Lower lobe of right lung (tissue), 2 donors: ENCODE measurements around the gene FAM53B. TPM values are rescaled to one million over a fixed set of nuclear protein-coding genes. Genes with fewer than 3 reads are reported as not detected.

Experiments used
- ATAC-seq, 2 donors: fragments of 200-7000 bp; cut with Tn5 transposase; one replicate each; pipeline ENCODE4 v1.9.1; 2020 to 2022; ENCODE audit warnings: mild to moderate bottlenecking in 2 of 2, moderate library complexity in 2 of 2
- DNase-seq: peaks from one replicate; pipeline ENCODE4 v3.0.0-alpha.2; 2020
- H3K27ac ChIP-seq: fragments of 200-600 bp; one replicate; pipeline ENCODE4 v1.8.0; 2022
- H3K27me3 ChIP-seq: fragments of 200-600 bp; one replicate; pipeline ENCODE4 v1.8.0; 2022; ENCODE audit warnings: low read depth
- H3K36me3 ChIP-seq: fragments of 200-600 bp; one replicate; pipeline ENCODE4 v1.8.0; 2022; ENCODE audit warnings: mild to moderate bottlenecking
- H3K4me1 ChIP-seq: fragments of 200-600 bp; one replicate; pipeline ENCODE4 v1.8.0; 2022
- H3K4me3 ChIP-seq: fragments of 200-600 bp; one replicate; pipeline ENCODE4 v1.8.0; 2022; ENCODE audit warnings: mild to moderate bottlenecking
- H3K9me3 ChIP-seq: fragments of 200-600 bp; one replicate; pipeline ENCODE4 v1.8.0; 2022
- intact Hi-C: fragments of 100-400 bp; cut with DNase I; formaldehyde crosslinking; loops from one replicate; pipeline ENCODE4 v1.11.0; 2022
- total RNA-seq: library from RNA; stranded (reverse); fragmentation: NEBNext Ultra II Directional; extraction: Animal tissue kit (Norgen Biotek cat#: 25700); gene quantifications from one replicate; pipeline ENCODE4 v1.2.1, GENCODE V29; 2021
- TF ChIP-seq, protein P1 (sequence below): fragments of 200-600 bp; IDR thresholded peaks from one replicate; pipeline ENCODE4 v1.8.0; 2022; ENCODE audit warnings: antibody characterized with exemption, mild to moderate bottlenecking
- donor health status: DM: no; HTN: yes; CAD: no; lungs with severe emphysema.

Gene FAM53B
- total RNA-seq, 1 donor from 2014 or later = 40.7 TPM

DNA sequence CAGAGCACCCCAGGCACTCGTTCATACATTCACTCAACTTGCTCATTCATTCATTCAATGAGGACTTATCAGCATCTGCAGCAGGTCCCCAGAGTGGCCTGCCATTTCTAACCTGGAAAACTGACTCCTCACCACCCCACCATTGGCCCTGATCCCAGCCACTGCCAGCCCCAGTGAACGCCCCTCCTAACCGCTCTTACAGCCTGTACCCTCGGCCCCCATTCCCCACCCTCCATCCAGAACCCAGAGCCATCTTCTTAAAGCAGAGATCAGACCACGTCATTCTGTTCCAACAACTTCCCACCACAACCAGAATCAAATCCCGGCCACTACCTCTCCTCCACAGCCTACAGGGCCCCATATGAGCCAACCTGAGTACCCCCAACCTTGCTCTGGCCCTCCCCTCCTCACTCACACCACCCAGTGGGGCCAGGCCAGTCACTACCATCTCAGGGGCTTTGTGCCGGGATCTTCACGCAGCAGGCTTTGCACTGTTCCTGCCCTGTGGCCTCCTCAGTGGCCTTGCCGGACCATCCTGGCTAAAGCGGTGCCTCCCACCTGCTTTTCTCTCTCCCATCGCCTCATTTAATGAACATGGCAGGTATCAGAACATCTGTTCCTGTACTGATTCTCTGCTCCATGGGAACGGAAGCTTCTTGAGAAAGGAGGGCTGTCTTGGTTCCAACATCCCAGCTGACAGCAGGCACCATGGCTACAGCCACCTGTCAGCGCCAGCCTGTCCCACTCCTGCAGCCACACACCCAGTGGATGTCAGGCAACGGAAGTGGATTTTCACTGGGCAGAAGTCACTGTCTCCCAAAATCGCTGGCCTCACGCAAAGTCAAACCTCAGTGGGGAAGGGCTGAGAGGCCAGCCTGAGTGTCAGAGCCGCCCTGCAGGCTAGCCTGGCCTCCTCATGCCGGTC is 45.4 kb downstream of the FAM53B start:
- TF ChIP-seq, protein P1, sequence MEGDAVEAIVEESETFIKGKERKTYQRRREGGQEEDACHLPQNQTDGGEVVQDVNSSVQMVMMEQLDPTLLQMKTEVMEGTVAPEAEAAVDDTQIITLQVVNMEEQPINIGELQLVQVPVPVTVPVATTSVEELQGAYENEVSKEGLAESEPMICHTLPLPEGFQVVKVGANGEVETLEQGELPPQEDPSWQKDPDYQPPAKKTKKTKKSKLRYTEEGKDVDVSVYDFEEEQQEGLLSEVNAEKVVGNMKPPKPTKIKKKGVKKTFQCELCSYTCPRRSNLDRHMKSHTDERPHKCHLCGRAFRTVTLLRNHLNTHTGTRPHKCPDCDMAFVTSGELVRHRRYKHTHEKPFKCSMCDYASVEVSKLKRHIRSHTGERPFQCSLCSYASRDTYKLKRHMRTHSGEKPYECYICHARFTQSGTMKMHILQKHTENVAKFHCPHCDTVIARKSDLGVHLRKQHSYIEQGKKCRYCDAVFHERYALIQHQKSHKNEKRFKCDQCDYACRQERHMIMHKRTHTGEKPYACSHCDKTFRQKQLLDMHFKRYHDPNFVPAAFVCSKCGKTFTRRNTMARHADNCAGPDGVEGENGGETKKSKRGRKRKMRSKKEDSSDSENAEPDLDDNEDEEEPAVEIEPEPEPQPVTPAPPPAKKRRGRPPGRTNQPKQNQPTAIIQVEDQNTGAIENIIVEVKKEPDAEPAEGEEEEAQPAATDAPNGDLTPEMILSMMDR = no peak
- Histone ChIP-seq H3K9me3 (no peaks in the 10 kb centered on the region), H3K27ac (no peak overlapping the region), H3K4me3 (no peak overlapping the region), H3K36me3 (peaks cover 40% of the 10 kb centered on the region), H3K27me3 (no peaks in the 10 kb centered on the region), H3K4me1 (peaks cover 78% of the 10 kb centered on the region)
- DNase-seq = no peak
- no peak for ATAC-seq
- intact Hi-C loops = no loop called here

DNA sequence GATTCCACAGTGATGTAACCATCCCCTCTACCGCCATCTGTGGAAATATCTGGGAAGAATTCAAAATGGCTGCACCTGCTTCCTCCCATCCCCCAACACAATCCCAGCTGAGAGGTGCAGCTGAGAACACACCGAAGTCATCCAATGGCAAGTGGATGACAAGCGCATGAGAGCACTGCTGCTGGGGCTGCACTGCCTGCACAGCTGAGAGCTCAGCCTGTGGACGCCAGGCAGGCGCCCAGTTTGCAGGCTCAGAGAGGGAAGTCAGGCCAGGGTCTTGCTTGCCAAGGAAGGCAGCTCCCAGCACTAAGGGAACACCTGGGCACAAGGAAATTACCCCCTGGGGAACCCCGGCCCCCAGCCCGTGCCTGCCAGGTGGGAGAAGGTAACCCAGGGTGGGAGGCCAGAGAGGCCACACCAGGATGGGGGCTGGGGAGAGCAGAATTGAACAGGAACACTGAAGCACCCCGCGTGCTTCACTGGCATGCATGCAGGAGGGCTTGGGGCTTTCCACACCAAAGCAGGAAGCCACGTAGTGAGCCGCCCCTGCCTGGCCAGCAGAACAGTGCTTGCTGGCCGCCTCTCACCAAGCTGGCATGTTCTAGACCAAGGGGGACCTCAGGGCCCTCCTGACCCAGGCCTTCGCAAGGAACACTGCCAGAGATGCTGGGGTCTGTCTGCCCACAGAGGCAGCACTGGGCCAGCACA is 46.2 kb downstream of the FAM53B start:
- no peak for DNase-seq
- no peak for ATAC-seq
- Histone ChIP-seq H3K4me3 (no peak overlapping the region), H3K27ac (peak overlapping the region; percentile 46), H3K4me1 (peaks cover 75% of the 10 kb centered on the region), H3K36me3 (peaks cover 38% of the 10 kb centered on the region), H3K9me3 (no peaks in the 10 kb centered on the region), H3K27me3 (no peaks in the 10 kb centered on the region)
- intact Hi-C loops = no loop called here
- TF ChIP-seq, protein P1 = no peak

DNA sequence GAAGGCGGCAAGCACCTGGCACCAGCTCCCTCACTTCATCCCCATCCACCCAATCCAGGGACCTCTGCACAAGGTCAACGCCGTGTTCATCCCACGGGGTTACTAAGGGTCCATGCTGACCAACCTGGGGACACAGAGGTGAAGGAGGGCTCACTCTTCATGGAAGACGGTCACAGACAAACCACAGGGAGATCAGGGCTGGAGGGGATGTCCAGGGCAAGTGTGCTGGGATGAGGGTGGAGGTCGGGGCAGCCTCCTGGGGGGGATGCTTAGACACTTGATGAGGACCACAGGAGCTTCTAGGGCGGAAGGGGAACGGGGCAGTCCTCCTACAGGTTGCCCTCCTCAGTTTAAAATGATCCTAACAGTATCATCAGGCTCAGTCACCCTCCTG is 46.7 kb downstream of the FAM53B start:
- Histone ChIP-seq H3K9me3 (no peaks in the 10 kb centered on the region), H3K27ac (peak overlapping the region; percentile 64), H3K36me3 (peaks cover 33% of the 10 kb centered on the region), H3K4me1 (peaks cover 70% of the 10 kb centered on the region), H3K4me3 (no peak overlapping the region), H3K27me3 (no peaks in the 10 kb centered on the region)
- DNase-seq (no peak), ATAC-seq (no peak)
- intact Hi-C loops = no loop called here
- TF ChIP-seq, protein P1 = no peak

DNA sequence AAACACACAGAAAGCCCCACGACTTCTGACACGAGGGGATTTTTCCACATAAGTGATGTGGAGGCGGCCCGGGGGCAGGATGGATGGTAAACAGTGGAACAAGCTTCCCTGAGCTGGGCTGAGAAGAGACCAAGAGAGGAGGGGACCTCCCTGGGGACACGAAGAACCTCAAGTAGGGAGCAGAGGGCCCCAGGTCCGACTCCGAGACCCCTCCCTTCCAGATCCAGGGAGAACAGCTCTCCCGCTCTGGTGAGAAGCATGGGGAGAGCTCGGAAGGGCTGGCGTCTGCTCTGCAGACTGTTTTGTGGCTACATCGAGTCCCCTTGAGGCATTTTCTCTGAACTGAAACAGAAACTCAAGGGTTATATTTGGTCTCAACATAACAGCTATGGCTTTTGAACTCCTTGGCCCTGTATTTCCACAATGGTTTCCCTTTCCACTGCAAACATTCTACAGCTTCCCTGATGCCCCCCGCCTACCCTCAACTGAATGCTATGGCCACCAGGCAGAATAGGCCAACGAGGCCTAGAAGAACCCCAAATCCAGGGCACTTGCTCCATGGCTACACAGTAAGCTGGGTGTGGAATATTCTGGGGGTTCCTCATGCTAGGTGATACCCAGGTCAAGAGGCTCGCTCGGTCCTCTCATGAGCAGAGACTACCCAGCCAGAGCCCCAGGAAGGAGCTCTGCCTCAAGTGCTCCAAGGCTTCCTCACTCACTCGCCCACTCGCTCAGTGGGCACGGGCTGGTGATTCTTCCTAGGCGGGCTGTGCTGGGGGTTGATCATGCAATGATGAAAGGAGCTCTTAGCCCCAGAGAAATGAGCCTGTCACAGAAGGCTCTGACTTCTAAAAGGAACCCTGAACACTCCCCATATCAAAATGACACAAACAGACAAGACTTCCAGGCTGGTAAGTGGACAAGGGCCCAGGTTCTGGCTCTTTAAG is 47.5 kb downstream of the FAM53B start:
- intact Hi-C loops = no loop called here
- peaks cover 35% of the 10 kb centered on the region for H3K36me3 ChIP-seq
- peak overlapping the region; percentile 64 for H3K27ac ChIP-seq
- H3K4me1 ChIP-seq = peaks cover 66% of the 10 kb centered on the region
- no peak overlapping the region for H3K4me3 ChIP-seq
- ATAC-seq (no peak), DNase-seq (no peak)
- H3K27me3 ChIP-seq = no peaks in the 10 kb centered on the region
- TF ChIP-seq, protein P1 = no peak
- no peaks in the 10 kb centered on the region for H3K9me3 ChIP-seq

DNA sequence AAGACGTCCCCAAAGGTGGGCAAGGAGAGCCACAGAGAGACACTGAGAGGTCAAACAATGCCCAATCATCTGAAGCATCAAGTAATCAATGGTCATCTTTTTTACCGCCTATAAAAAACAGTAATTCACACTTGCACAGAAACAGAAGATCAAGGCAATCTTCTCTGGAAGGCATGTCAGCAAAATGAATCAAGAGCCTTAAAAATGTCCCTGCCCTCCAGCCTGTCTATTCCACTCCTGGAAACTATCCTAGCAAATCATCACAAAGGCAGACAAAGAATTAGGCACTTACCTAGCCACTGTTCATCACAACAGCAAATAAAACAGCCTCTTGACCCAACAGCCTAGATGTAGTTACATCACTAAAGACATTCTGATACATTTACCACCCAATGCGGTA is 48.9 kb downstream of the FAM53B start:
- ATAC-seq = no peak
- intact Hi-C loops = no loop called here
- Histone ChIP-seq H3K4me1 (peaks cover 56% of the 10 kb centered on the region), H3K27ac (no peak overlapping the region), H3K9me3 (no peaks in the 10 kb centered on the region), H3K4me3 (no peak overlapping the region), H3K36me3 (peaks cover 41% of the 10 kb centered on the region), H3K27me3 (no peaks in the 10 kb centered on the region)
- no peak for DNase-seq
- TF ChIP-seq, protein P1 = no peak
